ENCODE results near the gene AHI1. TPM values are rescaled to one million over a fixed set of nuclear protein-coding genes. Genes with fewer than 3 reads are reported as not detected.

AHI1 gene
- total and polyA plus RNA-seq, 10 of the 15 experiments (the other 5 are each of a cell fraction or from before 2014, with no cell fraction given) = 3.2 to 9.5 (median 4.6) TPM

GRCh38 chr6:135240711-135241110 lies 256.8 kb downstream of the AHI1 start:
- no peak overlapping the region for H3K4me3 ChIP-seq
- TF ChIP-seq MAX (IDR thresholded peaks at IDR 0.05; ENCODE audit: low read depth, low read length) = no peak
- TF ChIP-seq BCLAF1 (IDR thresholded peaks at IDR 0.05) = no peak
- TF ChIP-seq HCFC1 (IDR thresholded peaks at IDR 0.05; ENCODE audit: low read length) = no peak
- no peak for TF ChIP-seq IKZF1 (conservative IDR thresholded peaks at IDR 0.05)
- no peaks in the 10 kb centered on the region for H4K20me1 ChIP-seq (ENCODE audit: control insufficient read depth, insufficient read depth)
- no peak for DNase-seq (ENCODE audit: low read depth, low spot score)
- no peak overlapping the region for H2AFZ ChIP-seq (ENCODE audit: control insufficient read depth, low read depth, low read length)
- intact Hi-C loops (cut with micrococcal nuclease; ENCODE audit: unreplicated experiment) = no loop called here
- H3K9ac ChIP-seq (ENCODE audit: control insufficient read depth, insufficient read depth, low read length) = no peak overlapping the region
- peaks cover 0 to 2% of the 10 kb centered on the region in 2 experiments; a peak in 1 of 4 replicates for H3K27me3 ChIP-seq (replicated peaks in 1 of 2; ENCODE audit: control insufficient read depth in 2 of 2, insufficient read depth in 2 of 2, low read length in 1 of 2)
- H3K4me1 ChIP-seq (ENCODE audit: control insufficient read depth, insufficient read depth, low read length) = no peaks in the 10 kb centered on the region
- 66% methylated on average over 5 of the region's 5 CpGs for WGBS (ENCODE audit: insufficient coverage, insufficient replicate concordance, low lambda C conversion rate, missing lambda C conversion rate)
- H3K4me2 ChIP-seq (ENCODE audit: control insufficient read depth, insufficient read depth) = no peak overlapping the region
- ChIA-PET CTCF (no interaction called here), RAD21 (ENCODE audit: unreplicated experiment) (no interaction called here), SMC1A (ENCODE audit: uncharacterized antibody, unreplicated experiment) (interaction anchor here (0.9 to 1.3 kb wide), 4 partner anchors 18 to 194 kb away, joined by 3 read pairs; no protein-coding TSS in a partner anchor), POLR2A (no interaction called here)
- H3K36me3 ChIP-seq (ENCODE audit: control insufficient read depth in 2 of 2, insufficient read depth in 2 of 2, low read length in 1 of 2) = no peaks in the 10 kb centered on the region
- in situ Hi-C loops (cut with MboI) = loop anchor here (25.0 kb wide), 1 partner anchor 172 kb away; no protein-coding TSS in a partner anchor
- ATAC-seq = no peak
- no peak for FAIRE-seq
- BruUV-seq (replicated peaks) = no TSS peak
- no peaks in the 10 kb centered on the region for H3K79me2 ChIP-seq (ENCODE audit: control insufficient read depth, insufficient read depth, low read length)
- H3K27ac ChIP-seq (ENCODE audit: control insufficient read depth, insufficient read depth) = no peak overlapping the region
- no peaks in the 10 kb centered on the region for H3K9me3 ChIP-seq (replicated peaks; ENCODE audit: control insufficient read depth, insufficient read depth, low read length)

All from GM12878 (cell line).